BLaER1 (cell line): Measurements from ENCODE around the gene TREM1.

ENCODE experiments used
- H3K27ac ChIP-seq: shearing (Covaris generic); formaldehyde crosslinking; 2 replicates; pipeline ENCODE4 v1.8.1; 2022
- H3K27me3 ChIP-seq: shearing (Covaris generic); formaldehyde crosslinking; 2 replicates; pipeline ENCODE4 v1.8.1; 2022
- H3K36me3 ChIP-seq: shearing (Covaris generic); formaldehyde crosslinking; 2 replicates; pipeline ENCODE4 v1.8.1; 2022
- H3K4me1 ChIP-seq: shearing (Covaris generic); formaldehyde crosslinking; 2 replicates; pipeline ENCODE4 v1.8.1; 2022
- H3K4me2 ChIP-seq: shearing (Covaris generic); formaldehyde crosslinking; 2 replicates; pipeline ENCODE4 v1.8.1; 2022
- H3K4me3 ChIP-seq: shearing (Covaris generic); formaldehyde crosslinking; 2 replicates; pipeline ENCODE4 v1.8.1; 2022
- H3K9ac ChIP-seq: shearing (Covaris generic); formaldehyde crosslinking; 2 replicates; pipeline ENCODE4 v1.8.1; 2022
- H3K9me3 ChIP-seq: shearing (Covaris generic); formaldehyde crosslinking; 2 replicates; pipeline ENCODE4 v1.8.1; 2022
- H4K20me1 ChIP-seq: shearing (Covaris generic); formaldehyde crosslinking; 2 replicates; pipeline ENCODE4 v1.8.1; 2022
- Cebpa-rat ChIP-seq: shearing (Covaris generic); IDR thresholded peaks from 2 replicates; pipeline ENCODE4 v1.8.1; 2022

Gene TREM1

GRCh38 chr6:41294214-41294872, 7.9 kb upstream of the TREM1 start:
- no peaks in the 10 kb centered on the region for H4K20me1 ChIP-seq
- H3K27ac ChIP-seq: no peak overlapping the region
- H3K4me1 ChIP-seq: peaks cover 20% of the 10 kb centered on the region
- peaks cover 15% of the 10 kb centered on the region for H3K9me3 ChIP-seq
- no peak for TF ChIP-seq Cebpa-rat
- peak overlapping the region; percentile 36; the same call in 1 of the 2 replicates for H3K4me2 ChIP-seq
- no peak overlapping the region for H3K9ac ChIP-seq
- H3K36me3 ChIP-seq: no peaks in the 10 kb centered on the region
- H3K27me3 ChIP-seq: no peaks in the 10 kb centered on the region
- H3K4me3 ChIP-seq: no peak overlapping the region

GRCh38 chr6:41291717-41292116, 5.2 kb upstream of the TREM1 start:
- Histone ChIP-seq H3K4me2 (no peak overlapping the region), H4K20me1 (no peaks in the 10 kb centered on the region), H3K9me3 (peaks cover 7% of the 10 kb centered on the region), H3K4me1 (peaks cover 7% of the 10 kb centered on the region; the same call in 1 of the 2 replicates), H3K36me3 (no peaks in the 10 kb centered on the region), H3K27ac (no peak overlapping the region), H3K9ac (no peak overlapping the region), H3K4me3 (no peak overlapping the region), H3K27me3 (no peaks in the 10 kb centered on the region)
- no peak for TF ChIP-seq Cebpa-rat

GRCh38 chr6:41289815-41290214, 3.3 kb upstream of the TREM1 start:
- H3K4me1 ChIP-seq: peaks cover 7% of the 10 kb centered on the region; the same call in 1 of the 2 replicates
- H3K27me3 ChIP-seq: no peaks in the 10 kb centered on the region
- no peak overlapping the region for H3K9ac ChIP-seq
- no peaks in the 10 kb centered on the region for H3K9me3 ChIP-seq
- H3K4me3 ChIP-seq: no peak overlapping the region
- H4K20me1 ChIP-seq: no peaks in the 10 kb centered on the region
- no peaks in the 10 kb centered on the region for H3K36me3 ChIP-seq
- no peak for TF ChIP-seq Cebpa-rat
- no peak overlapping the region for H3K27ac ChIP-seq
- H3K4me2 ChIP-seq: no peak overlapping the region

- Histone ChIP-seq H3K4me1 (no peaks in the 10 kb centered on the region), H3K4me3 (no peak overlapping the region), H4K20me1 (no peaks in the 10 kb centered on the region), H3K27me3 (no peaks in the 10 kb centered on the region), H3K4me2 (no peak overlapping the region), H3K36me3 (no peaks in the 10 kb centered on the region), H3K27ac (no peak overlapping the region), H3K9me3 (no peaks in the 10 kb centered on the region), H3K9ac (no peak overlapping the region)
- TF ChIP-seq Cebpa-rat: no peak
Observed at GRCh38 chr6:41288754-41289129, 2.3 kb upstream of the TREM1 start.

- Histone ChIP-seq H3K36me3 (no peaks in the 10 kb centered on the region), H3K27me3 (no peaks in the 10 kb centered on the region), H3K9ac (no peak overlapping the region), H4K20me1 (no peaks in the 10 kb centered on the region), H3K4me2 (no peak overlapping the region), H3K9me3 (no peaks in the 10 kb centered on the region), H3K4me3 (no peak overlapping the region), H3K27ac (no peak overlapping the region), H3K4me1 (no peaks in the 10 kb centered on the region)
- no peak for TF ChIP-seq Cebpa-rat
Observed at GRCh38 chr6:41288030-41288753, 1.7 kb upstream of the TREM1 start.

- Histone ChIP-seq H4K20me1 (no peaks in the 10 kb centered on the region), H3K9ac (no peak overlapping the region), H3K4me2 (no peak overlapping the region), H3K27ac (no peak overlapping the region), H3K4me3 (no peak overlapping the region), H3K9me3 (no peaks in the 10 kb centered on the region), H3K36me3 (no peaks in the 10 kb centered on the region), H3K27me3 (no peaks in the 10 kb centered on the region), H3K4me1 (no peaks in the 10 kb centered on the region)
- no peak for TF ChIP-seq Cebpa-rat
Observed at GRCh38 chr6:41284726-41285125, 1.8 kb downstream of the TREM1 start.

GRCh38 chr6:41283600-41283999, 2.9 kb downstream of the TREM1 start:
- H3K36me3 ChIP-seq: no peaks in the 10 kb centered on the region
- H3K9ac ChIP-seq: no peak overlapping the region
- no peaks in the 10 kb centered on the region for H4K20me1 ChIP-seq
- H3K4me2 ChIP-seq: no peak overlapping the region
- H3K4me3 ChIP-seq: no peak overlapping the region
- no peak overlapping the region for H3K27ac ChIP-seq
- no peaks in the 10 kb centered on the region for H3K9me3 ChIP-seq
- no peak for TF ChIP-seq Cebpa-rat
- peaks cover 7% of the 10 kb centered on the region; the same call in 1 of the 2 replicates for H3K4me1 ChIP-seq
- H3K27me3 ChIP-seq: no peaks in the 10 kb centered on the region

- H4K20me1 ChIP-seq: no peaks in the 10 kb centered on the region
- H3K4me1 ChIP-seq: peaks cover 10% of the 10 kb centered on the region; the same call in 1 of the 2 replicates
- no peak overlapping the region for H3K4me3 ChIP-seq
- H3K36me3 ChIP-seq: no peaks in the 10 kb centered on the region
- no peaks in the 10 kb centered on the region for H3K9me3 ChIP-seq
- H3K27ac ChIP-seq: no peak overlapping the region
- TF ChIP-seq Cebpa-rat: no peak
- no peaks in the 10 kb centered on the region for H3K27me3 ChIP-seq
- no peak overlapping the region for H3K9ac ChIP-seq
- H3K4me2 ChIP-seq: no peak overlapping the region
Observed at GRCh38 chr6:41280381-41281057, 6.0 kb downstream of the TREM1 start.

- TF ChIP-seq Cebpa-rat: no peak
- Histone ChIP-seq H3K4me3 (no peak overlapping the region), H3K4me2 (no peak overlapping the region)
Observed at GRCh38 chr6:41278699-41279405, 7.6 kb downstream of the TREM1 start.

More at GRCh38 chr6:41278699-41279405, 7.6 kb downstream of the TREM1 start:
- Histone ChIP-seq H3K27me3 (no peaks in the 10 kb centered on the region), H4K20me1 (no peaks in the 10 kb centered on the region), H3K9me3 (no peaks in the 10 kb centered on the region), H3K27ac (no peak overlapping the region), H3K9ac (no peak overlapping the region), H3K4me1 (peaks cover 10% of the 10 kb centered on the region; the same call in 1 of the 2 replicates), H3K36me3 (no peaks in the 10 kb centered on the region)
